GM23248 (cell line): ENCODE data around the gene FAM114A1.

ENCODE experiments used
- EZH2 ChIP-seq: fragments of 200-600 bp; sonication (generic); IDR thresholded peaks from 2 replicates; pipeline ENCODE4 v1.6.1; 2018; ENCODE audit warnings: antibody characterized with exemption, mild to moderate bottlenecking; ENCODE audit not compliant: insufficient read depth, poor library complexity, severe bottlenecking
- EZH2phosphoT487 ChIP-seq: fragments of 200-600 bp; sonication (generic); IDR thresholded peaks from 2 replicates; pipeline ENCODE4 v1.6.1; 2018; ENCODE audit warnings: antibody characterized with exemption, moderate library complexity, mild to moderate bottlenecking, low read depth; ENCODE audit not compliant: insufficient read depth

- TF ChIP-seq EZH2 (no peak), EZH2phosphoT487 (no peak)
Measured at GRCh38 chr4:38930204-38930603, 62.6 kb downstream of the FAM114A1 start.
